K562 (cell line): ENCODE measurements around the gene HOXB1. TPM values are rescaled to one million over a fixed set of nuclear protein-coding genes. Genes with fewer than 3 reads are reported as not detected.

Experiments
- C11orf30 ChIP-seq: fragments of 450-650 bp; IDR thresholded peaks from 2 replicates; pipeline ENCODE4 v1.6.1; 2016; ENCODE audit warnings: low read depth, mild to moderate bottlenecking
- CBFB ChIP-seq: sonication (generic); formaldehyde crosslinking; IDR thresholded peaks from 2 replicates; pipeline ENCODE4 v1.4.0; 2020; ENCODE audit warnings: mild to moderate bottlenecking, missing genetic modification reagents
- EP300 ChIP-seq: IDR thresholded peaks from 2 replicates; pipeline ENCODE4 v1.6.1; 2012; ENCODE audit warnings: low read length, improper control_type of control experiment
- ERF ChIP-seq: fragments of 450-650 bp; formaldehyde crosslinking; IDR thresholded peaks from 2 replicates; pipeline ENCODE4 v1.4.0; 2020; ENCODE audit warnings: mild to moderate bottlenecking, mixed read lengths
- ETS2 ChIP-seq: IDR thresholded peaks from 2 replicates; pipeline ENCODE4 v1.6.1; 2016; ENCODE audit warnings: borderline replicate concordance, missing genetic modification characterization, mild to moderate bottlenecking, moderate library complexity, missing compliant biosample characterization; ENCODE audit not compliant: poor library complexity, severe bottlenecking
- EZH2 ChIP-seq: IDR thresholded peaks from 2 replicates; pipeline ENCODE4 v1.6.1; 2012; ENCODE audit warnings: low read depth, mild to moderate bottlenecking, inconsistent platforms, low read length, borderline replicate concordance
- FOSL1 ChIP-seq: fragments of 200-800 bp; sonication (Bioruptor generic); conservative IDR thresholded peaks from 2 replicates; pipeline ENCODE4 v1.6.1; 2016; ENCODE audit warnings: missing genetic modification characterization, missing compliant biosample characterization
- KDM2B ChIP-seq: fragments of 250-450 bp; sonication (Bioruptor Pico); IDR thresholded peaks from 2 replicates; pipeline ENCODE4 v1.8.0; 2021; ENCODE audit warnings: mild to moderate bottlenecking, moderate library complexity
- KLF6 ChIP-seq: fragments of 250-450 bp; sonication (Bioruptor Pico); IDR thresholded peaks from 2 replicates; pipeline ENCODE4 v1.4.0; 2020; ENCODE audit warnings: mild to moderate bottlenecking, moderate library complexity, borderline replicate concordance
- MEIS2 ChIP-seq: fragments of 450-650 bp; IDR thresholded peaks from 2 replicates; pipeline ENCODE4 v1.6.1; 2014; ENCODE audit warnings: mild to moderate bottlenecking; ENCODE audit not compliant: partially characterized antibody
- MTA3 ChIP-seq: fragments of 450-650 bp; formaldehyde crosslinking; IDR thresholded peaks from 2 replicates; pipeline ENCODE4 v1.6.1; 2017; ENCODE audit warnings: mild to moderate bottlenecking, borderline replicate concordance
- MTF1 ChIP-seq: fragments of 250-450 bp; sonication (Bioruptor Pico); IDR thresholded peaks from 2 replicates; pipeline ENCODE4 v1.9.0; 2021; ENCODE audit warnings: moderate library complexity, mild to moderate bottlenecking, inconsistent platforms, borderline replicate concordance
- NFIC ChIP-seq: fragments of 450-650 bp; IDR thresholded peaks from 2 replicates; pipeline ENCODE4 v1.6.1; 2017; ENCODE audit warnings: mild to moderate bottlenecking, inconsistent platforms
- RBM39 ChIP-seq: fragments of 200-400 bp; formaldehyde crosslinking; optimal IDR thresholded peaks from 2 replicates; pipeline ENCODE3; 2018; ENCODE audit warnings: low read depth, low read length
- SIN3A ChIP-seq, 2 experiments: fragments of 150-350 bp in 1 of 2; IDR thresholded peaks; 2 replicates each; pipeline ENCODE4 v1.6.1; 2011 to 2016; ENCODE audit warnings: borderline replicate concordance in 2 of 2, low read depth in 2 of 2, low read length in 2 of 2, mild to moderate bottlenecking in 2 of 2, moderate library complexity in 2 of 2; ENCODE audit not compliant: control insufficient read depth in 1 of 2
- SIRT6 ChIP-seq: IDR thresholded peaks from one replicate; pipeline ENCODE4 v1.6.1; 2012; ENCODE audit warnings: low read depth, mild to moderate bottlenecking, control low read depth, inconsistent platforms, low read length, moderate library complexity
- SMARCA5 ChIP-seq: fragments of 450-650 bp; IDR thresholded peaks from 2 replicates; pipeline ENCODE4 v1.6.1; 2016
- SNRNP70 ChIP-seq: fragments of 200-400 bp; formaldehyde crosslinking; optimal IDR thresholded peaks from 2 replicates; pipeline ENCODE3; 2017; ENCODE audit warnings: low read depth, low read length
- TCF7 ChIP-seq: sonication (generic); IDR thresholded peaks from 2 replicates; pipeline ENCODE4 v1.6.1; 2016; ENCODE audit warnings: antibody characterized with exemption, borderline replicate concordance
- TGIF2 ChIP-seq: sonication (generic); formaldehyde crosslinking; IDR thresholded peaks from 2 replicates; pipeline ENCODE4 v1.8.1; 2022; ENCODE audit warnings: mild to moderate bottlenecking, missing genetic modification reagents, moderate library complexity
- ZKSCAN8 ChIP-seq: fragments of 200-800 bp; sonication (Bioruptor generic); IDR thresholded peaks from 2 replicates; pipeline ENCODE4 v1.6.1; 2016; ENCODE audit warnings: missing genetic modification characterization, missing compliant biosample characterization
- ZNF766 ChIP-seq: fragments of 200-800 bp; sonication (Bioruptor generic); conservative IDR thresholded peaks from 2 replicates; pipeline ENCODE4 v1.6.1; 2016; ENCODE audit warnings: missing genetic modification characterization, missing compliant biosample characterization
- polyA plus RNA-seq, 8 experiments: library from polyadenylated mRNA; depleted of rRNA in 4 of 8; stranded (reverse) in 5 of 8; unstranded in 3 of 8; fragments of >200 nt; fragmentation: Nextera tagmentation in 2 of 8; fragmentation: Illumina TruSeq in 1 of 8; extraction: Ambion mirVana in 2 of 8; extraction: Trizol in 1 of 8; gene quantifications; 2 replicates each; pipeline versions ENCODE4 v1.2.1 to v1.2.3, GENCODE V29; 2011 to 2014; ENCODE audit warnings: inconsistent platforms in 1 of 8, missing spikeins in 1 of 8
- total RNA-seq, 7 experiments: library from RNA; depleted of rRNA in 6 of 7; stranded (reverse); fragments of >200 nt in 6 of 7; fragmentation: Illumina TruSeq in 2 of 7; extraction: Trizol in 2 of 7; gene quantifications; 2 replicates each; pipeline versions ENCODE4 v1.2.1 to v1.2.3, GENCODE V29; 2011 to 2021; ENCODE audit warnings: low replicate concordance in 1 of 7
- TF ChIP-seq, protein P1 (sequence below): sonication (generic); formaldehyde crosslinking; IDR thresholded peaks from 2 replicates; pipeline ENCODE4 v1.4.0; 2020; ENCODE audit warnings: mild to moderate bottlenecking, missing genetic modification reagents
- TF ChIP-seq, protein P2 (sequence below), 2 experiments: fragments of 450-650 bp; IDR thresholded peaks; 2 replicates each; pipeline ENCODE4 v1.6.1; 2018; ENCODE audit warnings: mild to moderate bottlenecking in 2 of 2, low read depth in 1 of 2; ENCODE audit not compliant: partially characterized antibody in 2 of 2

HOXB1 gene
- total and polyA plus RNA-seq, 9 of the 15 experiments (the other 6 are each of a cell fraction or from before 2014, with no cell fraction given): 0.04 TPM; not detected in 8

DNA sequence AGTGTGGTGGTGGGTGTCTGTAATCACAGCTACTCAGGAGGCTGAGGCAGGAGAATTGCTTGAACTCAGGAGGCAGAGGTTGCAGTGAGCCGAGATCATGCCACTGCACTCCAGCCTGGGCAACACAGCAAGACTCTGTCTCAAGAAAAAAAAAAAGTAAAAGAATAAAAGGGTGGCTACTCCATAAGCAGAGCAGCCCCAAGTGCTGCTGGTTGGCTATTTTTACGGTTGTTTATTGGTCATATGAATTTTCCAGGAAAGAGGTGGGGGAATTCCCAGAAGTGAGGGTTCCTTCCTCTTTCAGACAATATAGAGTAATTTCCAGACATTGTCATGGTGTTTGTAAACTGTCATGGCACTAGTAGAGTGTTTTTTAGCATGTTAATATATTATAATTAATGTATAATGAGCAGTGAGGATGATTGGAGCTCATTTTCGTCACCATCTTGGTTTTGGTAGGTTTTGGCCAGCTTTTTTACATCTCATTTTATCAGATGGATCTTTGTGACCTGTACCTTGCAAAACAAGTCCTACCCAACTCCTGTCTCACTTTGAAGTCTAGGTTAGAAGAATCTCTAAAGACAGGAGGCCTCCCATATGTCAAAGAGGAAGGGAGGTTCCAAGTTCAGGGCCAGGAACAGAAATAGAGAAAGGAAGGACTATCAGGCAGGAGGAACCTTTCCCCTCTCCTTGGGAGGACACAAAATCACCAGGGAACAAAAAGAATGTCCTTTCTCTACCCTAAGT, 39.1 kb downstream of the HOXB1 start (continued):
- TF ChIP-seq, protein P1, sequence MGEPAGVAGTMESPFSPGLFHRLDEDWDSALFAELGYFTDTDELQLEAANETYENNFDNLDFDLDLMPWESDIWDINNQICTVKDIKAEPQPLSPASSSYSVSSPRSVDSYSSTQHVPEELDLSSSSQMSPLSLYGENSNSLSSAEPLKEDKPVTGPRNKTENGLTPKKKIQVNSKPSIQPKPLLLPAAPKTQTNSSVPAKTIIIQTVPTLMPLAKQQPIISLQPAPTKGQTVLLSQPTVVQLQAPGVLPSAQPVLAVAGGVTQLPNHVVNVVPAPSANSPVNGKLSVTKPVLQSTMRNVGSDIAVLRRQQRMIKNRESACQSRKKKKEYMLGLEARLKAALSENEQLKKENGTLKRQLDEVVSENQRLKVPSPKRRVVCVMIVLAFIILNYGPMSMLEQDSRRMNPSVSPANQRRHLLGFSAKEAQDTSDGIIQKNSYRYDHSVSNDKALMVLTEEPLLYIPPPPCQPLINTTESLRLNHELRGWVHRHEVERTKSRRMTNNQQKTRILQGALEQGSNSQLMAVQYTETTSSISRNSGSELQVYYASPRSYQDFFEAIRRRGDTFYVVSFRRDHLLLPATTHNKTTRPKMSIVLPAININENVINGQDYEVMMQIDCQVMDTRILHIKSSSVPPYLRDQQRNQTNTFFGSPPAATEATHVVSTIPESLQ: no peak
- TF ChIP-seq TGIF2 (CRISPR knock-in tag): no peak
- no peak for TF ChIP-seq TCF7
- TF ChIP-seq KLF6: no peak
- TF ChIP-seq SIRT6: no peak
- TF ChIP-seq SMARCA5: peak; percentile 87; the same call in 1 of the 2 replicates
- peak; percentile 42 for TF ChIP-seq MEIS2
- 0 out of 2 replicates have a peak, but pooled peaks have one; percentile 21 for TF ChIP-seq MTA3
- no peak for TF ChIP-seq ZKSCAN8 (CRISPR knock-in tag)
- TF ChIP-seq EP300: peak; percentile 75
- no peak for TF ChIP-seq ETS2 (tag)
- TF ChIP-seq KDM2B (CRISPR knock-in tag): no peak
- no peak for TF ChIP-seq EZH2
- TF ChIP-seq, protein P2, sequence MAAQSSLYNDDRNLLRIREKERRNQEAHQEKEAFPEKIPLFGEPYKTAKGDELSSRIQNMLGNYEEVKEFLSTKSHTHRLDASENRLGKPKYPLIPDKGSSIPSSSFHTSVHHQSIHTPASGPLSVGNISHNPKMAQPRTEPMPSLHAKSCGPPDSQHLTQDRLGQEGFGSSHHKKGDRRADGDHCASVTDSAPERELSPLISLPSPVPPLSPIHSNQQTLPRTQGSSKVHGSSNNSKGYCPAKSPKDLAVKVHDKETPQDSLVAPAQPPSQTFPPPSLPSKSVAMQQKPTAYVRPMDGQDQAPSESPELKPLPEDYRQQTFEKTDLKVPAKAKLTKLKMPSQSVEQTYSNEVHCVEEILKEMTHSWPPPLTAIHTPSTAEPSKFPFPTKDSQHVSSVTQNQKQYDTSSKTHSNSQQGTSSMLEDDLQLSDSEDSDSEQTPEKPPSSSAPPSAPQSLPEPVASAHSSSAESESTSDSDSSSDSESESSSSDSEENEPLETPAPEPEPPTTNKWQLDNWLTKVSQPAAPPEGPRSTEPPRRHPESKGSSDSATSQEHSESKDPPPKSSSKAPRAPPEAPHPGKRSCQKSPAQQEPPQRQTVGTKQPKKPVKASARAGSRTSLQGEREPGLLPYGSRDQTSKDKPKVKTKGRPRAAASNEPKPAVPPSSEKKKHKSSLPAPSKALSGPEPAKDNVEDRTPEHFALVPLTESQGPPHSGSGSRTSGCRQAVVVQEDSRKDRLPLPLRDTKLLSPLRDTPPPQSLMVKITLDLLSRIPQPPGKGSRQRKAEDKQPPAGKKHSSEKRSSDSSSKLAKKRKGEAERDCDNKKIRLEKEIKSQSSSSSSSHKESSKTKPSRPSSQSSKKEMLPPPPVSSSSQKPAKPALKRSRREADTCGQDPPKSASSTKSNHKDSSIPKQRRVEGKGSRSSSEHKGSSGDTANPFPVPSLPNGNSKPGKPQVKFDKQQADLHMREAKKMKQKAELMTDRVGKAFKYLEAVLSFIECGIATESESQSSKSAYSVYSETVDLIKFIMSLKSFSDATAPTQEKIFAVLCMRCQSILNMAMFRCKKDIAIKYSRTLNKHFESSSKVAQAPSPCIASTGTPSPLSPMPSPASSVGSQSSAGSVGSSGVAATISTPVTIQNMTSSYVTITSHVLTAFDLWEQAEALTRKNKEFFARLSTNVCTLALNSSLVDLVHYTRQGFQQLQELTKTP (IDR thresholded peaks at IDR 0.05; ENCODE audit: low read depth in 1 of 2, partially characterized antibody in 2 of 2): peak in 1 of 2 experiments; percentile 67
- no peak for TF ChIP-seq CBFB (CRISPR knock-in tag)
- TF ChIP-seq NFIC: no peak
- no peak for TF ChIP-seq RBM39
- no peak for TF ChIP-seq SIN3A (IDR thresholded peaks at IDR 0.05; ENCODE audit: borderline replicate concordance in 2 of 2, control insufficient read depth in 1 of 2, low read depth in 2 of 2, low read length in 2 of 2)
- peak; percentile 45 for TF ChIP-seq FOSL1 (tag)
- no peak for TF ChIP-seq ERF
- TF ChIP-seq ZNF766: 0 out of 2 replicates have a peak, but pooled peaks have one; percentile 20
- TF ChIP-seq MTF1 (CRISPR knock-in tag): no peak
- no peak for TF ChIP-seq C11orf30
- no peak for TF ChIP-seq SNRNP70
